ENCODE data around the gene AZIN2. TPM values are rescaled to one million over a fixed set of nuclear protein-coding genes. Genes with fewer than 3 reads are reported as not detected.
A peak's percentile ranks its signal among the peaks of the same experiment; 100 is the strongest.
"Not testable (repeated sequence)": the region's sequence is repeated elsewhere in the genome, so short reads cannot be mapped to it uniquely, and the experiment has no call there.

Gene AZIN2
- total RNA-seq, 1 experiment from 2014 or later = 8.9 TPM

GRCh38 chr1:33094971-33095604 is 14.1 kb downstream of the AZIN2 start:
- peak; percentile 64 for DNase-seq (ENCODE audit: low read depth)

DNA sequence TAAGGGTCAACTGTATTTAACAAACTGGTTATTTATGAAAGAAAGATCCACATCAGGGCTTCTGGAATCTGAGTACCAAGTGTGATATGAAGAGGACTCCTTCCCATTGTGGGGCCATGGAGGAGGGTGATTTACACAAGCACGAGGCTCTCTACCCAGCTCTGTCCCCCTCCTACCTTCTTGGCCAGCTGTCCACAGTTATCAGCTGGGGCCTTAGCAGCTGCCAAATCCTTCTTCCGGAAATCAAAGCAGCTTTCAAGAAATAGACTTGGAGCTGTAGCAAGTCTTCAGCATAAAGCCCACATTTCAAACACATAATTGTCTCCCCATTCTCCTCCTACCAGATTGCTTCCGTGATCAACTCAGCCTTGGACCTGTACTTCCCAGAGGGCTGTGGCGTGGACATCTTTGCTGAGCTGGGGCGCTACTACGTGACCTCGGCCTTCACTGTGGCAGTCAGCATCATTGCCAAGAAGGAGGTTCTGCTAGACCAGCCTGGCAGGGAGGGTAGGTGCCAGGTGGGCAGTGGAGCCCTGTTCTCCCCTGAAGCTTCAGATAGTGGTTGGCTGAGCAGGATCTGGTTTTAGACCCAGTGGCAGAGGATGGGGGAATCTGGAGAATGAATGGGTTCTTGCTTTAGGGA is 15.5 kb downstream of the AZIN2 start:
- no peak for DNase-seq (ENCODE audit: low read depth)

DNA sequence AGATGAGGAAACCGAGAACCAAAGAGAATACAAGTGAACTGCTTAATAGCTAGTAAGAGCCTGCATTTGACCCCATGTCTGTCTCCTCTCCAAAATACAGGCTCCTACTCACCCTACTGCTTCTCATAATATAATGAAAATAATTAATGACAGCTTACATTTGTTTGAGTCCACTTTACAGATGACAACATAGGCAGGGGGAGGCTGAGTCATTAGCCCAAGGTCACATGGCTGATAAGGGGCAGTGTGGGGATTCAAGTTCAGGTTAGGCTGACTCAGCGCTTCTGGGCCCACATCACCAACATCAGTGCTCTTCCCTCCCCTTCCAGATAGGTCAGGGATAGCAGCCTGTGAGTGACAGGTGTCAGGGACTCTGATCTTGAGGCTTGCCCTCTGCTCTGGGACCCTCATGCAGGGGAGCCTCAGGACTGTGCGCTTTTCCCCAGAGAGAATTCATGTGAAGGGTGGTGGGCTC is 16.2 kb downstream of the AZIN2 start:
- DNase-seq (ENCODE audit: low read depth) = peak; percentile 76

GRCh38 chr1:33097762-33098161 is 16.8 kb downstream of the AZIN2 start:
- no peak for DNase-seq (ENCODE audit: low read depth)

DNA sequence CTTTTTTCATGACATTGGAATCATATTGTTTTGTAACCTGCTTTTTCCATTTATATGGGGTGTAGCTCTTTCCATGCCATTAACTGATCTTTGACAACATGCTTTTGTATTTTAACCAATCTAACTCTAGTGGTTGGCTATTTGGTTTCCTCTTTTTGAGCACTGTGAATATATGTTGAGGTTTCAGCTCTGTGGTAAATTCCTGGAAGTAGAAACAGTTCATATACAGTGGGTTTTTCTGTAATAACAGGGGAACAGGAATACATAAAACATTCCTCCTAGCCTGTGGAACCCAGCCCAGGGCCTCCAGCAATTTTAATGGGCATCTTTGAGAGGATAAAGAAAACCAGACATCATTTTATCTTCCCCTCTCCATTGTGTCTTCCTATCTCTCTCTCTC is 17.4 kb downstream of the AZIN2 start:
- no peak for DNase-seq (ENCODE audit: low read depth)

GRCh38 chr1:33099290-33100118 is 18.6 kb downstream of the AZIN2 start:
- DNase-seq (ENCODE audit: low read depth) = peak; percentile 100

- DNase-seq (ENCODE audit: low read depth) = peak; percentile 25
Observed at GRCh38 chr1:33100119-33100415, 19.1 kb downstream of the AZIN2 start.

- DNase-seq (ENCODE audit: low read depth) = no peak
Observed at GRCh38 chr1:33110477-33110876, 29.5 kb downstream of the AZIN2 start.

- no peak for DNase-seq (ENCODE audit: low read depth)
Observed at GRCh38 chr1:33111965-33112364, 31.0 kb downstream of the AZIN2 start.

DNA sequence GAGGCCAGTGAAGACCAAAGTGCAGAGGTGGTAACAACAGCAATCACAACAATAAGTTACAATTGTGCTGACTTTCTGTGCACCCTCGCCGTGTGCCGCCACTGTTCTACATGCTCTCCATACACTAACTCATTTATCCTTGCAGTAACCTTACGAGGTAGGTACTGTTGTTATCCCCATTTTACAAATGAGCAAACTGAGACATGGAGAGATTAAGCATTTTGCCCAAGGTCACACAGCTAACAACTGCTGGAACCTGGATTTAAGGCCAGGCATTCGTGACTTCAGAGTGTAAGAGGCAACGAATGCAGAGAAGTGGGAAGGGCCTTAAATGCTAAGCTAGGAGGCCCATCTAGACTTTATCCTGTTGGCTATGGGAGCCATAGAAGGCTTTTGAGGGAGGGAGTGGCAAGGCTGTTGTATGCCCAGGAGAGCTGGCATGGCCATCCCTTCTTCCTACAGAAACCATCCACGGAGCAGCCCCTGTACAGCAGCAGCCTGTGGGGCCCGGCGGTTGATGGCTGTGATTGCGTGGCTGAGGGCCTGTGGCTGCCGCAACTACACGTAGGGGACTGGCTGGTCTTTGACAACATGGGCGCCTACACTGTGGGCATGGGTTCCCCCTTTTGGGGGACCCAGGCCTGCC is 36.6 kb downstream of the AZIN2 start:
- no peak for DNase-seq (ENCODE audit: low read depth)

DNA sequence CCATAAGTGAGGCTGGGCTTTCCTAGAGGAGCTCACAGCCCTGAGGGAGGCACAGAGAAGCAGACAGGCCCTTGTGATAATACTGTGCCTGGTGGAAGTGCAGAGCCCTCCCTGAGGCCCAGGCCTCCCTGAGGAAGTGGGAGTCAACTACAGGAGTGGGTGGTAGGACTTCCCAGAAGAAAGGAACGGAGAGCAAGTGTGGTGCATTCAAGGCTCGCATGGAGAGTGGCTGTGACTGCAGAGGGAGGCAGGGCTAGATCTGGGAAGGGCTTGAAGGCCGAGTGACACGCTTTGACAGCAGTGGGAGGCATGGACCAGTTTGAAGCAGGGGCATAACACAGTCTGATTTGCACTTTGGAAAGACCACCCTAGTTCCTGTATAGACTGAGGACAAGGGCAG is 37.3 kb downstream of the AZIN2 start:
- no peak for DNase-seq (ENCODE audit: low read depth)

DNA sequence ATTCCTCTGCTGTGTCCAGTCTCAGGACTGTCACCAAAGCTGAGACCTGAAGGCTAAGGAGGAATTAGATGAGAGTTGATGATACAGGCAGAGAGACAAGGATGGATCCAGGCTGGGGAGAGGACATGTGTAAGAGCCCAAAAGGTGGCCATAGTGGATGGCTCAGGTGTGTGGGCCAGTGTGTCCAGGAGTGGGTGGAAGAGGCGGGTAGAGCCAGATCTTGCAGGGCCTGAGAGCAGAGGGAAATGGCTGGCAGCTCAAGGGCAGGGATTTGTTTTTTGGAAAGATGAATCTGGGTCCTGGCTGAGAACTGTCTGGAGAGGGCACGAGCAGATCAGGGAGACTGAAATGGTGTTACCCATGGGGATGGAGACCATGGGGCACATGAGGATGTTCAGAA is 38.1 kb downstream of the AZIN2 start:
- no peak for DNase-seq (ENCODE audit: low read depth)

DNA sequence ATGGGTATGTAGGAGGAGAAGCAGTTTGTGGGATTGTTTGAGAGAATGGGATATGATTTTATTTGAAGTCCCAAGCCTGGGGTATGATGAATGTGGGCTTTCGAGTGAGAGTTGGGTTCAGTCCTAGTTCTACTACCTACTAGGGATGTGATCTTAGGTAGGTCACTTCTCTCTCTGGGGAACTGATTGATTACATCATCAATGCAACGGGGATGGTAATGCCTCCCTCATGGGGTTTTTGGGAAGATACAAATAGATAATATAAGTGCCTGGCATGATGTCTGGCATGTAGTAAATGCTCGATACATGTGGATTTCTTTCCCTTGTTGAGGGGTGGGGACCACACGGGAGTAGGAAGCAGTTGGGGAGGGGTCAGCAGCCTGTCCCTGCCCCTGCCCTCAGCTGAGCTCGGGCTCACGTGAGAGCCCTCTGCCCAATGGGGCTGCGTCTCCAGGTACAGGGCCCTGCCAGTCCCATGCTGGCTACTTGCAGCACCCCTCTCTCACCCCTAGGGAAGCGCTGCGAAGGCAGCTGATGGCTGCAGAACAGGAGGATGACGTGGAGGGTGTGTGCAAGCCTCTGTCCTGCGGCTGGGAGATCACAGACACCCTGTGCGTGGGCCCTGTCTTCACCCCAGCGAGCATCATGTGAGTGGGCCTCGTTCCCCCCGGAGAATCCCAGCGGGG is 38.7 kb downstream of the AZIN2 start:
- DNase-seq (ENCODE audit: low read depth) = no peak

GRCh38 chr1:33120436-33121231 is 39.7 kb downstream of the AZIN2 start:
- DNase-seq (ENCODE audit: low read depth) = peak; percentile 43

- DNase-seq (ENCODE audit: low read depth) = no peak
Observed at GRCh38 chr1:33121728-33122127, 40.8 kb downstream of the AZIN2 start.

DNA sequence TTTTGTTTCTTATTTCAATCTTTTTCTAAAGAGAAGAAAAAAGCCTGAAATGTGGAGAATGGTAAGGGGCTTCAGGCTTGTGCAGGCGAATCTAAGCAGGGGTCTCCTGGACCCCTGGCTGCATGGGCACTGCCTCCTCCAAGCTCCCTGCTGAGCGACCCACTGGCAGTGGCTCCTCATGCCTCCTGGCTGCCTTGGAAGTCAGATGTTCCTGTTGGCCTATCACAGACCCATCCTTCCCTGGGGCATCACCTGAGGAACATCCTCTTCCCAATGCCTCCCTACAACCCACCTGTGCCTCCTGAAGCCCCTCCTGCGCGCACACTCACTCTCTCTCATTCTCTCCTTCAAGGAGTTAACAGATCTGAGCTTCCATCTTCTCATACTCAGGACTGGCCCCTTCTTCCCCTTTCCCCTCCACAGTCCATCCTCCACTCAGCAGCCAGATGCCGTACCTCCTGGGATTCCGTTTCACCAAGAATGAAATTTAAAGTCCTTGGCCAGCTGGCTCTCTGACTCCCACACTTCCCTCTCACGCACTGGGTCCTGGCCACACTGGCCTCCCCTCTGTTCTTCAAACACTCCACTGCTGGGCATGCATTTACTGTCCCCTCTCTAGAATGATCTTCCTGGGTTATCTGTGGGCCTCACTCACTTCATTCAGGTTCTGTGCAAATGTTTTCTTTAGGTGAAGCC is 41.7 kb downstream of the AZIN2 start:
- DNase-seq (ENCODE audit: low read depth) = no peak

DNA sequence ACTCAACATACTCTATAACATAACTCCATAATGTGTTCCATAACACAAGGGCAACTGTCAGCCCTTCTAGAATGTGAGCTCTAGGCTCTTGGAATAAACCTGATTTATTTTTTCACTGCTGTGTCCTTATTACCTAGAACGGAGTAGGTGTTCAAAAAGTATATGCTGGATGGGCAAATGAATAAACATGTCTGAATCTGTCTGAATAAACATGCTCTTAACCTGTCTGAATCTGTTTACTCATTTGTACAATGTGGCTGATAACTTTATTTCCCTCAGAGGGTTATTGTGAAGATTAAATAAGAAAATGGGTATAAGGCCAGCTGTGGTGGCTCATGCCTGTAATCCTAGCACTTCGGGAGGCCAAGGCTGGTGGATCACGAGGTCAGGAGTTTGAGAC is 42.3 kb downstream of the AZIN2 start:
- DNase-seq (ENCODE audit: low read depth) = no peak

- not testable (repeated sequence) for DNase-seq (ENCODE audit: low read depth)
Observed at GRCh38 chr1:33124647-33125046, 43.7 kb downstream of the AZIN2 start.

GRCh38 chr1:33126411-33127000 is 45.6 kb downstream of the AZIN2 start:
- DNase-seq (ENCODE audit: low read depth) = no peak

Measured in Daoy (cell line).